ENCODE data around the gene COL4A1.

DNA sequence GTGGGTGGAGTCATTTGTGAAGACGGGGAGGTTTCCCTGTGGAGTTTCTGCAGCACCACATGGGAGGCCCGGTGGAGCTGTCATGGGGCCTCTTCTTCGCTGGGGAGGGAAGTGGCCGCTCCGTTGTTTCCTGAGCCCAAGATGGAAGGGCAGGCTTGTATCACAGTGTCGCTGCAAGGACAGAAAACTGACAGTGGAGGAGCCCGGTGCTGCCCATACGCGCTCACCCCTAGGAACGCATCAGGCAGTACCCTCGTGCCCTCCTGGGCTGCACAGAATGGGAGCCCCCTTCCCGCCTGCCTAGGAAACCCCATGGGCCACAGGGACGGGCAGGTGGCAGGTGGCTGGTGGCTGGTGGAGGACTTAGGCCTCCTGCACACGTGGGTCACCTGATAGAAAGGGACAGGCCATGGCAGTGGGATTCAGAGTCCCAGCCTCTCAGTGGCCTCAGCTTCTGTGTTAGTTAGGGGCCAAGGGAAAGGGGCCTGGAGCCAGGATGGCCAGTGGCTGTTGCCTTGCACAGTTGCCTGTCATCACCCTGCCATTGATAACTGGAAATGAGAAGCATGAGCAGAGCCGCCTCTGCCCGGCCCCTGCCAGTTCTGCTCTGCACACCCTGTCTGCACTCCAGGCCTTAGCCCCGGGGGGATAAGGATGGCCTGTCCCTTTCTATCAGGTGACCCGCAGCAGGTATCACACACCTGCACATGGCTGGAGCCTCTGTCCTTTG is 7.7 kb upstream of the COL4A1 start:
- TF ChIP-seq, protein P1, sequence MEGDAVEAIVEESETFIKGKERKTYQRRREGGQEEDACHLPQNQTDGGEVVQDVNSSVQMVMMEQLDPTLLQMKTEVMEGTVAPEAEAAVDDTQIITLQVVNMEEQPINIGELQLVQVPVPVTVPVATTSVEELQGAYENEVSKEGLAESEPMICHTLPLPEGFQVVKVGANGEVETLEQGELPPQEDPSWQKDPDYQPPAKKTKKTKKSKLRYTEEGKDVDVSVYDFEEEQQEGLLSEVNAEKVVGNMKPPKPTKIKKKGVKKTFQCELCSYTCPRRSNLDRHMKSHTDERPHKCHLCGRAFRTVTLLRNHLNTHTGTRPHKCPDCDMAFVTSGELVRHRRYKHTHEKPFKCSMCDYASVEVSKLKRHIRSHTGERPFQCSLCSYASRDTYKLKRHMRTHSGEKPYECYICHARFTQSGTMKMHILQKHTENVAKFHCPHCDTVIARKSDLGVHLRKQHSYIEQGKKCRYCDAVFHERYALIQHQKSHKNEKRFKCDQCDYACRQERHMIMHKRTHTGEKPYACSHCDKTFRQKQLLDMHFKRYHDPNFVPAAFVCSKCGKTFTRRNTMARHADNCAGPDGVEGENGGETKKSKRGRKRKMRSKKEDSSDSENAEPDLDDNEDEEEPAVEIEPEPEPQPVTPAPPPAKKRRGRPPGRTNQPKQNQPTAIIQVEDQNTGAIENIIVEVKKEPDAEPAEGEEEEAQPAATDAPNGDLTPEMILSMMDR (IDR thresholded peaks at IDR 0.05) = no peak
- TF ChIP-seq POLR2A (IDR thresholded peaks at IDR 0.05) = no peak
